Stimulated activated CD4-positive, alpha-beta T cell treated with anti-CD3 and anti-CD28 coated beads, Interleukin-2, amount 100 ng/mL, for 4 hours (primary cell): ENCODE data around the gene TTLL12.
A peak's percentile ranks its signal among the peaks of the same experiment; 100 is the strongest.

Experiments used
- DNase-seq: peaks from one replicate; pipeline ENCODE4 v3.0.0-alpha.2; 2020; ENCODE audit warnings: low read depth

Gene TTLL12

GRCh38 chr22:43199541-43199940 is 12.6 kb upstream of the TTLL12 start:
- no peak for DNase-seq

GRCh38 chr22:43198936-43199335 is 12.0 kb upstream of the TTLL12 start:
- no peak for DNase-seq

GRCh38 chr22:43198126-43198525 is 11.2 kb upstream of the TTLL12 start:
- no peak for DNase-seq

- DNase-seq = no peak
Observed at GRCh38 chr22:43197271-43197941, 10.5 kb upstream of the TTLL12 start.

GRCh38 chr22:43191831-43192230 is 4.9 kb upstream of the TTLL12 start:
- no peak for DNase-seq

GRCh38 chr22:43188829-43189545 is 2.1 kb upstream of the TTLL12 start:
- no peak for DNase-seq

- peak; percentile 90 for DNase-seq
Observed at GRCh38 chr22:43187171-43188099, 501 bp upstream of the TTLL12 start.

- no peak for DNase-seq
Observed at GRCh38 chr22:43185860-43186261, 1.1 kb downstream of the TTLL12 start.

- DNase-seq = no peak
Observed at GRCh38 chr22:43183496-43184277, 3.2 kb downstream of the TTLL12 start.

- no peak for DNase-seq
Observed at GRCh38 chr22:43182726-43183125, 4.2 kb downstream of the TTLL12 start.

- DNase-seq = no peak
Observed at GRCh38 chr22:43182118-43182517, 4.8 kb downstream of the TTLL12 start.

- no peak for DNase-seq
Observed at GRCh38 chr22:43181321-43182076, 5.4 kb downstream of the TTLL12 start.

GRCh38 chr22:43180670-43181069 is 6.3 kb downstream of the TTLL12 start:
- no peak for DNase-seq

GRCh38 chr22:43179911-43180195 is 7.1 kb downstream of the TTLL12 start:
- DNase-seq = no peak

GRCh38 chr22:43179146-43179910 is 7.6 kb downstream of the TTLL12 start:
- no peak for DNase-seq

GRCh38 chr22:43177479-43177878 is 9.5 kb downstream of the TTLL12 start:
- no peak for DNase-seq

GRCh38 chr22:43176090-43176489 is 10.8 kb downstream of the TTLL12 start:
- DNase-seq = no peak

GRCh38 chr22:43174941-43175531 is 11.9 kb downstream of the TTLL12 start:
- no peak for DNase-seq

GRCh38 chr22:43173976-43174720 is 12.8 kb downstream of the TTLL12 start:
- DNase-seq = no peak
